Heart left ventricle (tissue), 16 donors: ENCODE measurements around the gene E2F1. TPM values are rescaled to one million over a fixed set of nuclear protein-coding genes. Genes with fewer than 3 reads are reported as not detected.

Experiments used
- ATAC-seq, 4 donors: fragments of 200-7000 bp; cut with Tn5 transposase; one replicate each; pipeline ENCODE4 v1.9.1; 2020 to 2022; ENCODE audit warnings: moderate library complexity in 4 of 4, mild to moderate bottlenecking in 3 of 4, moderate number of reproducible peaks in 1 of 4
- DNase-seq, 5 donors: peaks; one replicate each; pipeline ENCODE4 v3.0.0-alpha.2; 2020
- H3K27ac ChIP-seq, 12 donors: fragments of 200-600 bp; sonication (generic) in 4 of 12; one replicate each; pipeline versions ENCODE4 v1.5.0 to v1.8.0; 2016 to 2022; ENCODE audit warnings: mild to moderate bottlenecking in 2 of 12
- H3K27me3 ChIP-seq, 9 donors: fragments of 200-600 bp; sonication (generic) in 2 of 9; one replicate each; pipeline versions ENCODE4 v1.5.1 to v1.8.0; 2016 to 2022; ENCODE audit warnings: mild to moderate bottlenecking in 3 of 9
- H3K36me3 ChIP-seq, 9 donors: fragments of 200-600 bp; sonication (generic) in 2 of 9; one replicate each; pipeline versions ENCODE4 v1.5.0 to v1.8.0; 2018 to 2022; ENCODE audit warnings: mild to moderate bottlenecking in 2 of 9
- H3K4me1 ChIP-seq, 12 donors: fragments of 200-600 bp; sonication (generic) in 4 of 12; one replicate each; pipeline versions ENCODE4 v1.5.0 to v1.8.0; 2016 to 2022; ENCODE audit warnings: mild to moderate bottlenecking in 3 of 12
- H3K4me3 ChIP-seq, 12 donors: fragments of 200-600 bp; sonication (generic) in 4 of 12; one replicate each; pipeline versions ENCODE4 v1.5.0 to v1.8.0; 2017 to 2022; ENCODE audit warnings: mild to moderate bottlenecking in 9 of 12, moderate library complexity in 4 of 12
- H3K9me3 ChIP-seq, 12 donors: fragments of 200-600 bp; sonication (generic) in 4 of 12; one replicate each; pipeline versions ENCODE4 v1.5.0 to v1.8.0; 2016 to 2022; ENCODE audit warnings: mild to moderate bottlenecking in 1 of 12
- CTCF ChIP-seq, 12 donors: fragments of 200-600 bp; sonication (generic) in 4 of 12; IDR thresholded peaks; one replicate each; pipeline versions ENCODE4 v1.5.0 to v1.8.0; 2018 to 2022; ENCODE audit warnings: antibody characterized with exemption in 12 of 12, mild to moderate bottlenecking in 5 of 12
- POLR2A ChIP-seq, 2 donors: fragments of 450-650 bp; IDR thresholded peaks; one replicate each; pipeline ENCODE4 v1.6.1; 2017; ENCODE audit warnings: antibody characterized with exemption in 2 of 2, mild to moderate bottlenecking in 2 of 2, moderate library complexity in 2 of 2
- WGBS, 4 donors: extraction: QIAGEN DNeasy Blood & Tissue Kit in 2 of 4; methylation state at CpG; one replicate each; pipeline versions ENCODE4 v1.1.5 to v1.1.7; 2013 to 2018; 5-methylcytosine and 5-hydroxymethylcytosine counted together
- intact Hi-C, 10 donors: fragments of 100-400 bp; cut with DNase I; formaldehyde crosslinking; loops; one replicate each; pipeline versions ENCODE4 v1.11.1 to v1.14.2; 2022
- polyA plus RNA-seq, 2 donors: library from polyadenylated mRNA; stranded (reverse); fragments of 200-250 nt; gene quantifications; one replicate each; pipeline ENCODE4 v1.2.3, GENCODE V29; 2013
- total RNA-seq, 9 donors: library from RNA; depleted of rRNA in 2 of 9; stranded (reverse); fragments of >200 nt in 2 of 9; fragmentation: NEBNext Ultra II Directional in 3 of 9; extraction: Animal tissue kit (Norgen Biotek cat#: 25700) in 3 of 9; gene quantifications; one replicate each; pipeline versions ENCODE4 v1.1.0 to v1.2.4, GENCODE V29; 2016 to 2023
- donor health status: ischemic (EF 13 %, LVEDD 7.1; RV severe dilation, severe dysfunction).
- donor health status: healthy with polysubstance abuse.
- donor health status: DM: no; HTN: yes; CAD: no.
- donor health status: DM: no; HTN: no; CAD: no.
- donor health status: ischemic (EF 25% LVEDD 6.9; RV normal size, moderate dysfunction).
- donor health status: ischemic (EF 25% LVEDD 5.7; RV mildly dilated, moderate dysfunction).
- donor health status: healthy.
- donor health status: DM: yes; HTN: yes; CAD: no.
- donor health status: ischemic (EF 35%, LVEDD 5.7; RV mildly dilated, moderate dysfunction).
- donor health status: nonischemic (EF 11% LVEDD 7.7; RV severe dilation, severe dysfunction).
- donor health status: DM: yes; HTN: yes; CAD: no.
- donor health status: PGD.
- donor health status: ischemic (EF 29% LVEDD 5.4; RV normal size, mild dysfunction).
- donor health status: nonischemic (EF 23%, LVEDD 6.1; RV moderate dilation, normal function).

E2F1 gene
- total and polyA plus RNA-seq, 11 donors: 0.32 to 6.4 (median 1.1) TPM

GRCh38 chr20:33684533-33685327 is 1.5 kb downstream of the E2F1 start:
- H3K9me3 ChIP-seq: no peaks in the 10 kb centered on the region
- no peak for ATAC-seq
- no peaks in the 10 kb centered on the region for H3K27me3 ChIP-seq
- no peak overlapping the region for H3K27ac ChIP-seq
- peaks cover 0 to 33% (median 14%) of the 10 kb centered on the region in 12 donors for H3K4me1 ChIP-seq
- H3K36me3 ChIP-seq: no peaks in the 10 kb centered on the region
- DNase-seq: no peak
- WGBS, 4 donors: 34 to 50% (median 45%) methylated on average over 9 to 10 of the region's 10 CpGs
- TF ChIP-seq CTCF (IDR thresholded peaks at IDR 0.05) (no peak), POLR2A (IDR thresholded peaks at IDR 0.05) (no peak)
- peak overlapping the region in 2 of 12 donors; percentile 48 to 56 for H3K4me3 ChIP-seq
- intact Hi-C loops: loop anchor here in 3 of 10 donors (5.0 to 10.0 kb wide), 2 partner anchors 38 to 310 kb away; partner anchors contain the start of genes PXMP4 (in 3 of the 3) and RALY (in 1 of the 3)

GRCh38 chr20:33681728-33682353 is 4.3 kb downstream of the E2F1 start:
- WGBS, 4 donors: 85 to 93% (median 89%) methylated on average over 8 to 9 of the region's 9 CpGs
- no peak overlapping the region for H3K4me3 ChIP-seq
- TF ChIP-seq POLR2A (IDR thresholded peaks at IDR 0.05) (no peak), CTCF (IDR thresholded peaks at IDR 0.05) (no peak)
- ATAC-seq (no peak), DNase-seq (no peak)
- no peaks in the 10 kb centered on the region for H3K27me3 ChIP-seq
- intact Hi-C loops: loop anchor here in 1 of 10 donors (10.0 kb wide), 1 partner anchor 313 kb away; the partner anchor contains the start of gene RALY
- H3K27ac ChIP-seq: no peak overlapping the region
- no peaks in the 10 kb centered on the region for H3K9me3 ChIP-seq
- no peaks in the 10 kb centered on the region for H3K36me3 ChIP-seq
- H3K4me1 ChIP-seq: peaks cover 0 to 31% (median 9%) of the 10 kb centered on the region in 12 donors

GRCh38 chr20:33681288-33681687 is 4.9 kb downstream of the E2F1 start:
- H3K27ac ChIP-seq: no peak overlapping the region
- no peak overlapping the region for H3K4me3 ChIP-seq
- H3K36me3 ChIP-seq: no peaks in the 10 kb centered on the region
- TF ChIP-seq POLR2A (IDR thresholded peaks at IDR 0.05): no peak
- no peak for TF ChIP-seq CTCF (IDR thresholded peaks at IDR 0.05)
- H3K4me1 ChIP-seq: peaks cover 0 to 30% (median 9%) of the 10 kb centered on the region in 12 donors
- intact Hi-C loops: loop anchor here in 1 of 10 donors (10.0 kb wide), 1 partner anchor 314 kb away; the partner anchor contains the start of gene RALY
- no peaks in the 10 kb centered on the region for H3K9me3 ChIP-seq
- no peak for DNase-seq
- H3K27me3 ChIP-seq: no peaks in the 10 kb centered on the region
- no peak for ATAC-seq
- 88 to 93% (median 89%) methylated on average over 5 of the region's 5 CpGs for WGBS, 4 donors

GRCh38 chr20:33680686-33681085 is 5.5 kb downstream of the E2F1 start:
- DNase-seq (no peak), ATAC-seq (no peak)
- 81 to 84% (median 82%) methylated on average over 2 of the region's 2 CpGs for WGBS, 4 donors
- H3K36me3 ChIP-seq: no peaks in the 10 kb centered on the region
- H3K4me3 ChIP-seq: no peak overlapping the region
- peaks cover 0 to 32% (median 8%) of the 10 kb centered on the region in 12 donors for H3K4me1 ChIP-seq
- H3K27me3 ChIP-seq: no peaks in the 10 kb centered on the region
- H3K27ac ChIP-seq: no peak overlapping the region
- no peaks in the 10 kb centered on the region for H3K9me3 ChIP-seq
- TF ChIP-seq CTCF (IDR thresholded peaks at IDR 0.05): no peak
- no peak for TF ChIP-seq POLR2A (IDR thresholded peaks at IDR 0.05)
- intact Hi-C loops: loop anchor here in 1 of 10 donors (10.0 kb wide), 1 partner anchor 314 kb away; the partner anchor contains the start of gene RALY
